COLO668 (cell line): ENCODE data around the gene ARMC9.

Source experiments
- DNase-seq: peaks from one replicate; lab custom pipeline; 2025; ENCODE audit not compliant: unreplicated experiment; lab: John Stamatoyannopoulos, UW

The ARMC9 gene

DNA sequence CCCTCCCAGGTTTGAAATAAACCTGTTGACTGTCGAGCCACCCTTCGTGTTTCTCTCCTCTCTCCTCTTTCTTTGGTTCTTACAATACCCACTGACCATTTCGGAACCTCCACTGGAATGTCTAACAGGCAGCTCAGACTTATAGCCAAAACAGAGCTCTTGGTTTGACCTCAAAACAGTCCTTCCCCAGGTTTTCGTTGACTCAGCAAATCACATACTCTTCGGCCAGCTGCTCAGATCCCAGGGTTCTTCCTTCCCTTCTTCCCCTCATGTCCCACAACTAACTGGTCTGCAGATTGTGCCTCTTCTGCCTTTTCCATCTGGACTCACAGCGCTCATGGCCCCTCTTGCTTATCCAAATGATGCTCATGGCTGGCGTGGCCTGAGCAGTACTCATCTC, 4.7 kb downstream of the ARMC9 start:
- DNase-seq: no peak

DNA sequence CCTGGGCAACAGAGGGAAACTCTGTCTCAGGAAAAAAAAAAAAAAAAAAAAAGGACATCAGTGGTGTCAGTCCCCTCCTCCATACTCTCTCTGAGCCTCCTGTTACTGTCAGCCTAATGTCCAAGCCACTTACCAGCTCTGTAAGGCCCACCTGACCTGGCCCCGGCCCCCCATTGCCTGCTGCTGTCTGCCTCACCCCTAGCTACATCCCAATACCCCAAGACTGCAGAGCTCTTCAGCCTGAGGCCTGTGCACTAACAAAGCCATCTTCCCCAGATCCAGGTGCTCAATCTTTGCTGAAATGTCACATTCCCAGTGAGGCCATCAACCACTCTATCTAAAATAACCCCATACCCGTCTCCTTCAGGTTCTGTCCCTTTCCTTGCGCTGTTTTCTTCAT, 5.7 kb downstream of the ARMC9 start:
- DNase-seq: no peak

DNA sequence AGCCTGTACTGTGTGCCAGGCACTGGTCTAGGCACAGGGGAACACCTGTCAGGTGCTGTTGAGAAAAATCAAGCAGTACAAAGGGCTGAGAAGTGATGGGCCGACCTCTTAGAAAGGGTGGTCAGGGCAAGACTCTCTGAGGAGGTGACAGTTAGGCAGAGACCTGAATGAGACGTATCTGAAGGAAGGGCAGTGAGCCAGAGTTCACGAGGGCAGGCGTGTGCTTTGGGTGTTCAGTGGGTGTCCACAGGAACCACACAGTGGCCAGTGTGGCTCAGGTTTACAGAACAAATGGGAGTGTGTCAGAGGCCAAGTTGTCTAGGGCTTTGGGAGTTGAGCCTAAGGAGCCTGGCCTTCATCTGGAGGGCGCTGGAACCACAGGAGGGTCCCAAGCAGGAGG, 6.2 kb downstream of the ARMC9 start:
- no peak for DNase-seq

DNA sequence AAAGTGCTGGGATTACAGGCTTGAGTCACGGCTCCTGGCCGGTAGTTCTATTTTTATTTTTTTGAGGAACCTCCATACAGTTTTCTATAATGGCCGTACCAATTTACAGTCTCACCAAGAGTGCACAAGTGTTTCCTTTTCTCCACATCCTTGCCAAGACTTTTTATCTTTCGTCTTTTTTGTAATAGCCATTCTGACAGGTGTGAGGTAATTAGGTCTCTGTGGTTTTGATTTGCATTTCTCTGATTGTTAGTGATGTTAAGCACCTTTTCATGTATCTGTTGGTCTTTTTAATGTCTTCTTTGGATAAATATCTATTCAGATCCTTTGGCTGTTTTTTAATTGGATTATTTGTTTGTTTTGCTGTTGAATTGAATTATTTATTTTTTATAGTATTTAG, 9.3 kb downstream of the ARMC9 start:
- DNase-seq: no peak

DNA sequence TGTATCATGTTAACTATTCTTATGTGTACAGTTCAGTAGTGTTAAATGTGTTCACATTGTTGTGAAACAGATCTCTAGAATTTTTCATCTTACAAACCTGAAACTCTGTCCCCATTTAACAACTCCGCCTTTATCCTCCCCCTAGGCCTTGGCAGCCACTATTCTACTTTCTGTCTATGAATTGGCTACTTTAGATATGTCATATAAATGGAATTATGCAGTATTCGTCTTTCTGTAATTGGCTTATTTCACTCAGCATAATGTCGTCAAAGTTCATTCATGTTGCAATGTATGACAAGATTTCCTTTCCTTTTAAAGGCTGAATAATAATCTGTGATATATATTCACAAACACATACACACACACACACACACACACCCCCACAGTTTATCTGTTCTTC, 12.4 kb downstream of the ARMC9 start:
- DNase-seq: no peak

DNA sequence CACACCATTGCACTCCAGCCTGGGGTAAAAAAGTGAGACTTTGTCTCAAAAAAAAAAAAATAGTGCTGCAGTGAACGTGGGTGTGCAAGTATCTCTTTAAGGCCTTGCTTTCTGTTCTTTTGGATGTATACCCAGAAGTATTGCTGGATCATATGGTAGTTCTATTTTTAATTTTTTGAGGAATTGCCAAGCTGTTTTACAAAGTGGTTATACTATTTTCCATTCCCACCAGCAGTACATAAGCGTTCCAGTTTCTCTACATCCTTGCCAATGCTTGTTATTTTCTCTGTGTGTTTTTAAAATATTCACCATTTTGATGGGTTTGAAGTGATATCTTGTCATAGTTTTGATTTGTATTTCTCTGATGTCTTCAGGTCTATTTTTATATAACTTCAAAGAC, 13.1 kb downstream of the ARMC9 start:
- no peak for DNase-seq

DNA sequence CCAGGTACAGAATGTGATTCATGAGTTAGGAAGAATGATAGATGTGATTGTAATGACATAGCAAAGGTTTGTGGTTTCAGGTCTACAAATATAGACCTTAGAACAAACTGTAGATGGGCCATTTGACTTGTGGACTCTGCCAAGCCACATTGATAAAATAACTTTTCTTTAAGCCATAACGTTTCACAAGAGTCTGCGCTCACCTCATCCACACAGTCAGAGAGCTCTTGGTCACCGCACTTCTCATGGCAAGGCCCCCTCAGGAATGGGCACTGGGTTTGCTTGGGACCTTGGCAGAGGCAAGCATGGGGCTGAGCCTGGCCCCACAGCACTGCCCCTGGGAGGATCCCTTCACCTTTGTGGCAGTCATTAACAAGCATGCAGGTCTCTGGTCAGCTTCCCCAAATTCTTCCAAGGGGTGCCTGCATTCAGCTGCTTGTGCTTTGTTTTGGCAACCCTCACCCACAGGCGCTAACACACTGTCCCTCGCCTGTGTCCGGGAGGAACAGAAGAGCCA, 14.0 kb downstream of the ARMC9 start:
- no peak for DNase-seq

DNA sequence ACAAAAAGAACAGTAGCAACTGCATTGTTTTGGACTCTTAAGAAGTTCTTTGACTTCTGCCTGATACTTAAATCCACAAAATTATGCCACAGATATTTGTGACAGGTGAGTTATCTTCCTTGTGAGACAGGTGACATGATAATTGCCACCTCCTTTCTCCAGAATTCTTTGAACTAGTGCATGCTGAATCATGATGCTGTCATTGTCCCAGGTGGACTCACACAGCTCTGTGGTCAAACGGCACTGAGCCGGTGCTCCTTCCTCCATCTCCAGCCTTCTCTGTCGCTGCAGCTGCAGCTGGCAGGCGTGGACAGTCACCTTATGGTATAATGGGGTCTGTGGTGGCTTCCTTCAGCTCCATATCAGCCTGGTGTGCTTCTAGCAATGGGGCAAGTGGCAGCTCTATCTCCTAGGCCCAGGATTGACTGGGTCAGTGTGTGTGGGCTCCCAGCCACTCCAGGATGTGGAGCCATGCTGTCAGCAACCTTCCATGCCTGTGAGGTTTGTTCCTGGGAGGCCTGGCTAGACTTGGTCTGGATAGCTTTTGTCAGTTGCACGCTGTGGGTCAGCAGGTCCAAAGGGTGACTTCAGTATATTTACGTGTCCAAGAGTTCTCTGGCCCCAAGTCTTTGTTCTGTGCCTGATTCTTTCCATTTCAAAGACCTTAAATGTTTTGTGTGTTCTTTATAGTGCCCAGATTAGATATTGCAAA, 15.7 kb downstream of the ARMC9 start:
- no peak for DNase-seq

DNA sequence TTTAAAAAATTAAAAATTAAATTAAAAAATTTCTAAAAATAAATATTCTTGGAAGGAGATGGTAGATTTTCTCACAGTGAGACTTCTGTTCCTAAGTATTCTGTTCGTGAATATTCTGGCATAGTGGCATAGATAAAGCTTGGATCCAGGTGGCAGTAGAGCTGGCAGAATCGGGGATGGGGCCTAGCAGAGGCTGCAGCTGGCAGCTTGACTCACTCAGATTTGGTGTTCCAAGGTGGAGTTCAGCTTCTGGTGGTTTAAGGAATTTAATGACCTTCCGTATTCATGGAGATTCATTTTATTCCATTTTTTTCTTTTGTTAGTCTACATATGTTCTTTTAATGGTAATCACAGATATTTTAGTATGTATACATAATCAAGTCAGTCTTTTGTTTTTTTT, 19.9 kb downstream of the ARMC9 start:
- DNase-seq: no peak

DNA sequence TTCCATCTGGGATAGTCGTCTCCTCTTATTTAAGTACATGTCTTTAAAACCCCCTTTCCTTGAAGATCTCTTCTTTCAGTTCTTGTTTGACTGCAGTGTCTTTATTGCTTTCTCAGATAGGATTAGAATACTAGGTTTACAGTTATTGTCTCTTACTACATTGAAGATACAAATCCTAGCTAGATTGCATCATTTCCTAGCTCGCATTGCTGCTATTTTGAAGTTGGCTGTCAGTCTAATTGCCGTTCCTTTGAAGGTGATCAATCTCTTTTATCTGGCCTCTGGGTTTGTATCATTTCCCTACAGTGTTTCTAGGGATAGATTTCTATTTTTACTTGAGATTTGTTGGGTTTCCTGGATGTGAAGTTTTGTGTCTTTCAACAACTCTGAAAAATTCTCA, 20.9 kb downstream of the ARMC9 start:
- DNase-seq: no peak

DNA sequence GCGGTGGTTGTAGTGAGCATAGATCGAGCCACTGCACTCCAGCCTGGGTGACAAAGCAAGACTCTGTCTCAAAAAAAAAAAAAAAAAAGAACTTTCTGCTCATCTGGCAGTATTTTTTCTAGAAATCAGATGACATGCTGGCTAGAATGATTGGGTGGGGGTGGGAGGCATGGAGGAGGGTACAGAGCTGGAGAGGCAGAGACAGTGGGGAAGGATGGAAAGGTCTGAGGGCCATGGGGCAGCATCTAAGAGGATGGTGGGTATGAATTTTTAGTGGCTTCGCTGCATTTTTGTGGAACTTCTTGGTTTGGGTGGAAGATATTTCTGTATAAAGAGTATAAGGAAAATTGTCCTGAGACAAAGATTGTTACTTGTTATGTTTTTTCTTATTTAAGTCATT, 23.3 kb downstream of the ARMC9 start:
- no peak for DNase-seq

DNA sequence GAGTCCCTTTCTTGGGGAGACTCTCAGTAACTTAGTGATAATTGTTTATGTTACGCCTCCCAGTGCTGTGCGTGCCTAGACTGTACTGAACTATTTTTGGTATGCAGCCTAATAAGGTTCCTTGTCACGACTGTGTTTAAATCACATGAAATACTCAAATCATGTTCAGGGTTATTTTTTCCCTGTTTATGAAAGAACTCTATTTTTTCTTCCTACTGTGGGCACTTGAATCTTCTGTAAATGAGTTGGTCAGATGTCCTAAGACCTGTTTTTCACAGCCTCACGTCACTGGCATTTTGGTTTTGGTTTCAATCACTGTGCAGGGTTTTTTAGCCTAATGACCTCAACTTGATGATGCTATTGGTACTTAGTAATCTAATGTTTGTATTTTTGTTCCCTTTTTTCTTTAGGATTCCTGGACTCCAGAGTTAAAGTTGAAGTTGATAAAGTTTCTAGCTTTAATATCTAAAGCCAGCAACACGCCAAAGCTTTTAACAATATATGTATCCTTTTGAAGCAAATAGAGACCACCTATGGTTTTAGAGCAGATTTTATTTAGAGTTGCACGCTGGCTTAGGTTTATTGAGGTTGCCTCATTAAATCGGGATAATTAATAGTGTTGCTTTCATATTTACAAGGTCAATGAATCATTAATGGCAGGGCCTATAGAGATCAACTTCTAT, 24.0 kb downstream of the ARMC9 start:
- DNase-seq: no peak

DNA sequence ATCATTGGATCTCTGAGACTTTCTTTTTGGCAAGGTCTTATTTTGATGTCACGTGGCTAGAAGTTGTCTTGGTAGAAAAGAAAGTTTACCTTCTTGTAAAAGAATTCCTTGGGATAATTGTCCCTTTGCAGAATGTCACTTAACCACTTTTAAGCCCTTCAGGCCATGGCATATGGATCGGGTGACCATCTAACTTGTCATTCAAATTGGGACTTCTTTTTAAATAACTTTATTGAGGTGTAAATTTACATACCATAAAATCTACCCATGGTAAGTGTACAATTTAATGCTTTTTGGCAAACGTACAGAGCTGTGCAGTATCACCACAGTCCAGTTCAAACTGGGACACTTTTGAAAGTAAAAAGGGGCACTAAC, 24.6 kb downstream of the ARMC9 start:
- DNase-seq: no peak

DNA sequence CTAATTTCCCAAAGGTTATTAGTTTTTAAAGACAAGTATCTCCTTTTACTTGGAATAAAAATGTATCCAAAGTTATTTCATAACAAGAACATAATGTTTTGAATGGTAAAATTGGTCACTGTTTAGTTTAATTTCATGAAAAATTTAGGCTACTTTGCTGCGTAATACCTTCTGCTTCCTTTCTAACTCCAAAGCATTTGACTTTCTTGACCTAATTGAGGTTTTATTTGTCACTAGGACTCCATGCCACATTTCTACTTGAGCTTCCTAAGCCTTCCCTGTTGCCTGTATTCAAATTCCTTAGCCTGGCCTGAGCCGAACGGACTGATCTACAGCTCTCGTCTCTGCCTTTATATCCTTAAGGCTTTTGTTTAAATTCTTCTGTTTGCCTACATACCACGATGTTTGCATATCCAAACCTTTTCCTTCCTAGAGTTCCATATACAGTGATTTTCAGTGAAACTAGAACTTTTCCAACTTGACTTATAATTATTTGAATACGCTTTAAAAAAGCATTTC, 25.1 kb downstream of the ARMC9 start:
- DNase-seq: no peak

DNA sequence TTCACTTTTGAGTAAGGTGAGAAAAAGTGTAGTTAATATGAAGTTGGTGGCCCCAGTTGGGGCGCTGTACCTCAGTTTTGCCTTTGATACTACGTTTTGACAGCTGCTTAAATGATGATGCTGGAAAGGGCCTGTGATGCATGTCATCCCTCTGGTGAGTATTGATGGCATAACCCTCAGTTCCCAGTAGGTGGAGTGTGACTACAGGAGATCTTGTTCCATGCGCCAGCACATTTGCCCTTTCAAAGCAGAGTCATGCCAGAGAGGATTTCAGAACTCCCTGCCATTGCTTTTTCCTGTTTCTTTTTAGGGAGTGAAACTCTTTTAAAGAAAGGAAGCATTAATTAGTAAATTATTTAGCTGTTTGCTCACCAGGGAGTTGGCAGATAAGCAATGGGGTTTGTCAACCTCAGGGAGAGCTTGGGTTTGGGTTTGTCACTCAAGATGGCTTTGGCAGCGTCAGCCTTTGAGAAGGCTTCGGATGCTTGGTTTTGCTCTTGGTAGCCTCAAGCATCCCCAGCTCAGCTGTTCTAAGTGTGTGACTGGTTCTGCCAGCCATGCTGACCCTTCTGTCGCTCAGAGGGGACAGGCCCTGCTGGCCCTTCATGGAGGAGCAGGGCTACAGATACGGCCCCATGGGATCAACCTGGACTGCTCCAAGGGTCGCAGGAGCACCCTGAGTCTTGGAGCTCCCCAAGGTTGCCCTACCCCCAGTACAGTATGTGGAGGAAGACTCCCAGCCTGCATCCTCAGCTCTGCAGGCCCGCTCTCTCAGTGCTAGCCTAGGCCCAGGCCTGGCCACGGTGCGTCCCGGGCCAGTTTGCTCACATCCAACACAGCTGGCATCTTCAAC, 29.1 kb downstream of the ARMC9 start:
- peak; percentile 50 for DNase-seq

DNA sequence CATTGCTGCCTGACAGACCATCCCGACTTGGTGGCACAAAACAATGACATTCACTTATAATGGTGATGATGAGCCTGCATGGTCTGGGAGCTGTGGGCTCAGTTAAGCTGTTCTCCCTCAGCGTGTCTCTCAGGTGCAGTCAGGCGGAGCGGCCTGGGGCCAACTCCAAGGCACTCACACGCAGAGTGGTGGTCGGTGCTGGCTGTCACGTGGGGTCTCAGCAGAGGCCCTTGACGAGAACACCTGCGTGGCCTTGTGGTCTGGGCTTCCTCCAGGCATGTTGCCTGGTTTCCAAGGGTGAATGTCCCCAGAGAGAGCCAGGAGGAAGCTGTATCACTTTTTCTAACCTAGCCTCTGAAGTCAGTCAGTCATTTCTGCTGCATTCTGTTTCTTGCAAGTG, 29.8 kb downstream of the ARMC9 start:
- peak; percentile 43 for DNase-seq

DNA sequence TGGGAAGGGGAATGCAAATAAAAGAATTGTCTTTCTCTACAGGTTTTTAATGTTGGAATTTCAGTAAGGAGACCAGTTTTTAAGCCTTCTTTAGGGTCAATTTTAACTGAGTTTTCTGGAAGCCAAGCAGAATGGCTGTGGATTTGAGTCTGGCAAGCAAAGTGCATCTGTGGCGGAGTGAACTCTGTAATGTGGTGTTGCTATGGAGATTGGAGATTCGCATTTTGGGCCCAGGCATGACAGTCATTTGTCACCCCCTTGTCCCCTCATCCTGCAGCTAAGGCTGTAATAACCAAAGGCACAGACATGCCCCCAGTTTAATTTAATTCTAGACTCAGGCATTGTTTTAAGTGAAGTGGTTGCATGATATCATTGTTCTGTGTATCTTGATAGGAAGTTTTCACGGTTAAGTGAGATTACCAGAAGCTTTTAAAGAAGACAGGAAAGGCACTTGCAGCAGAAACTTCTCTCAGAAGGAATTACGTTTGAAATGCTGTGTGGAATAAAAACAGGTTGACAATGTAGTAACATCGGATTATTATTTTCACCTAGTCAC, 30.6 kb downstream of the ARMC9 start:
- DNase-seq: no peak

DNA sequence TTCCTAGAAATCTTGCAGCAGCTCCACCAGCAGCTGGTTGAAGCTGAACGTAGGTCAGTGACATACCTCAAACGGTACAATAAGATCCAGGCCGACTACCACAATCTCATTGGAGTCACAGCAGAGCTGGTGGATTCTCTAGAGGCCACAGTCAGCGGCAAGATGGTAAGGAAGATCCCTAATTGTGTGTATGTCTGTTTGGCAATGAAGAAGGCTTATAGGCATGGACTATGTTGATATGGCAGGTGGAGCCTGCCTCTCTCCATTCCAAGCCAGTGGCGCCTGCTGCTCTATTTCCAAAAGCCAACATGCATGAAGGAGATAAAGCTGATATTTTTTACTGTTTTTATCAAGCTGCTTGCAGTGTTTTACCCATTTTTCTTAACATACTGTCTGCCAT, 36.8 kb downstream of the ARMC9 start:
- no peak for DNase-seq

DNA sequence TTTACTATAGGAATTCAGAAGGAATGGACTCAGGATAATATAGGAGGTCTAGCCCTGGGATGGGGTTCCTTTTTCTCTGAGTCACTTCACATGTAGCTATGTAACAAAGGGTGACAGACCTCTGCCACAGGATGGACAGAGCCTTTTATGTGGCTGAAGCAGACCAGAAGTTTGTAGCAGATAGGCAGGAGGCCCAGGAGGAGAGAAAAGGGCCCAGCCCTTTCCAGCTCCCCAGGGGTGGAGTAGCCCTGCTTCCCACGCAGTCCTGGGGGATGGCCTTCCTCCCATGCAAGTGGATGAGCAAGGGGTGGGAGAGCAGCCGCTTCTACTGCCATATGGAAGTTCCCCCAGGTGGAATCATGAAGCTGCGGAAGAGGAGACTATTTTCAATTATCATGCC, 40.3 kb downstream of the ARMC9 start:
- DNase-seq: no peak

DNA sequence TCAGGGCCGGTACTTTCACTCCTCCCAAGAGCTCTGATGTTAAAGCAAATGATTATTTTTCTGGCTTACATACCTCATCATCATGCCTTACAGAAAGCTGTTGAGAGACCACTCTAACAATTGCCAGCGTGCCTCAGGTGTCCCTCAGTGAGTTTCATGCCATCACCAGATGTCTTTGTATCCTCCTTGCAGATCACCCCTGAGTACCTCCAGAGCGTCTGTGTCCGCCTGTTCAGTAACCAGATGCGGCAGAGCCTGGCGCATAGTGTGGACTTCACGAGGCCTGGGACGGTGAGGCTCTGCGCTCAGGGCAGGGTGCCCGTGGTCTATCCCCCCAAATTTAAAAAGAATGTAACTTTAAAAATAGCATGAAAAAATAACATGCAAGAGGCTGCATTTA, 41.3 kb downstream of the ARMC9 start:
- DNase-seq: no peak

DNA sequence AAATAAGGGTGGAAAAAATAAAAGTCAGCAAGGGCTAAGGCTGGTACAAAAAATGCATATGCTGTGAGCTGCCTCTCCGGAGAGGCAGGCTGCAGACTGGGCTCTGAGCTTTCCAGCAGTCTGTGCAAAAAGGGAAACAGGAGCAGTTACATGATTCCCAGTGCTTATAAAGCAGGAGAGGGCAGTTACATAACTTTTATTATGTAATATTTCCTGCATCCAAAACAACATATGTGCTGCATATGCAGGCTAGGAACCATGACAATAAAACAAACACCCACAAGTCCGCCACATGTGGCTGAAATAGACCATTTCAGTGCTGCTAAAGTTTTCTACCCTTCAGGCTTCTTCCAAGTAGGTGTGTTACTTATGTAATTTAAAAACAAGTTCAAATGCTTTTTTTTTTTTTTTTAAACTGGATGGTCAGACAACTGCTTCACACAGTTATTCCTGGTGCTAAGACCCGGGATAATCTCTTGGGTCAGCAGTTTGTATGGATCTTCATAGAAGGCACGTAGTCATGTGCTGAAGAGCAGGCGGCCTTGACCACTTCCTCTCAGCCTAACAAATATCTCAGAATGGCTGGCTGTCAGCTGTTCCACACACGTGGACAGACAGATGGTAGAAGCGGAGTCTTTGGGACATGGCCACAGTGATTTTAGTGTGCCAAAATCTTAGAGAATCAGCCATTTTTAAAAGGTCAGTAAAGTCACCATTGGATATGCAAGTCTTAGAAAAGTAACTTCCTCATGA, 43.5 kb downstream of the ARMC9 start:
- no peak for DNase-seq
